Karpas-422 (cell line): ENCODE results near the gene SHISAL1. TPM values are rescaled to one million over a fixed set of nuclear protein-coding genes. Genes with fewer than 3 reads are reported as not detected.
"Not testable (repeated sequence)": the region's sequence is repeated elsewhere in the genome, so short reads cannot be mapped to it uniquely, and the experiment has no call there.

Source experiments
- DNase-seq: peaks from one replicate; pipeline ENCODE4 v3.0.0-alpha.2; 2015
- H2AFZ ChIP-seq: fragments of 200-600 bp; sonication (generic); 2 replicates; pipeline ENCODE4 v1.6.1; 2014; ENCODE audit warnings: antibody characterized with exemption, low read length, mixed read lengths
- H3K27ac ChIP-seq: fragments of 200-600 bp; sonication (generic); 2 replicates; pipeline ENCODE4 v1.5.1; 2014; ENCODE audit warnings: mild to moderate bottlenecking, low read length, moderate library complexity
- H3K27me3 ChIP-seq: fragments of 200-600 bp; sonication (generic); 2 replicates; pipeline ENCODE4 v1.6.1; 2014; ENCODE audit warnings: low read length, mixed read lengths
- H3K36me3 ChIP-seq: fragments of 200-600 bp; sonication (generic); 2 replicates; pipeline ENCODE4 v1.6.1; 2014; ENCODE audit warnings: low read length, mixed read lengths; ENCODE audit not compliant: insufficient read depth
- H3K4me1 ChIP-seq: fragments of 200-600 bp; sonication (generic); 2 replicates; pipeline ENCODE4 v1.6.1; 2014; ENCODE audit warnings: mild to moderate bottlenecking, low read length, mixed read lengths
- H3K4me2 ChIP-seq: fragments of 200-600 bp; sonication (generic); 2 replicates; pipeline ENCODE4 v1.6.1; 2014; ENCODE audit warnings: low read length, low read depth, mild to moderate bottlenecking; ENCODE audit not compliant: poor library complexity, severe bottlenecking
- H3K4me3 ChIP-seq: fragments of 200-600 bp; sonication (generic); 2 replicates; pipeline ENCODE4 v1.5.1; 2014; ENCODE audit warnings: mild to moderate bottlenecking, antibody characterized with exemption, low read length, mixed read lengths
- H3K79me2 ChIP-seq: fragments of 200-600 bp; sonication (generic); 2 replicates; pipeline ENCODE4 v1.6.1; 2014; ENCODE audit warnings: mild to moderate bottlenecking, low read length, mixed read lengths
- H3K9ac ChIP-seq: fragments of 200-600 bp; sonication (generic); 2 replicates; pipeline ENCODE4 v1.6.0; 2014; ENCODE audit warnings: low read length
- H3K9me2 ChIP-seq: fragments of 200-600 bp; sonication (generic), shearing (Covaris generic); replicated peaks from 2 replicates; pipeline ENCODE4 v1.6.0; 2014; ENCODE audit warnings: mild to moderate bottlenecking, low read length, moderate library complexity; ENCODE audit not compliant: insufficient read depth
- H3K9me3 ChIP-seq: fragments of 300-700, 200-600 bp; sonication (generic); 2 replicates; pipeline ENCODE4 v1.6.1; 2014; ENCODE audit warnings: low read length, mixed read lengths
- H4K20me1 ChIP-seq: fragments of 200-600 bp; sonication (generic); 2 replicates; pipeline ENCODE4 v1.6.1; 2014; ENCODE audit warnings: mild to moderate bottlenecking, antibody characterized with exemption, low read length, low read depth; ENCODE audit not compliant: insufficient read depth
- total RNA-seq: library from RNA; depleted of rRNA; stranded (reverse); fragments of >200 nt; shearing (Covaris generic); gene quantifications from 2 replicates; pipeline ENCODE4 v1.2.3, GENCODE V29; 2014; ENCODE audit warnings: low replicate concordance

Gene SHISAL1
- total RNA-seq, 1 experiment from 2014 or later, result not detected

DNA sequence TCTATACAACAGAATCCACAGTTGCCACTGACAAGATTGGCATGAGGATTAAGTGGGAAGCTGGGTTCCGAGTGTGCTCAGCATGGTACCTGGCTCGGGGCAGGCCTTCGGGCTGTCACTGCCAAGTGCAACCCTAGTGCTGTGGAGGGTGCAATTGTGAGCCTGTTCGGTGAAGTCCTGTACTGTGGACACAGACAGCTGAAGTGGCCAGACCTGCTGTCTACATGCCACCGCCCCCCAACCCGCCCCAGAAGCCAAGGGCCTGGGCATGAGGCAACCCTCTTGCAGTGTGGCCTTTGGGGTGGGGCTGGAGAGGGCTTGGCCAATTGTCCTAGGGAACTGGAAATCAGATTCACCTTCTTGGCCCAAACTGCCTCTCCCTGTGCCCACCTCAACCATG, 15.6 kb upstream of the SHISAL1 start:
- Histone ChIP-seq H3K27ac (no peak overlapping the region), H3K79me2 (no peaks in the 10 kb centered on the region), H4K20me1 (0 out of 2 replicates have a peak, but pooled peaks cover 7% of the 10 kb centered on the region), H3K4me3 (no peak overlapping the region), H3K9ac (no peak overlapping the region), H3K4me2 (no peak overlapping the region), H2AFZ (no peak overlapping the region), H3K27me3 (no peaks in the 10 kb centered on the region), H3K4me1 (no peaks in the 10 kb centered on the region), H3K36me3 (no peaks in the 10 kb centered on the region), H3K9me2 (no peaks in the 10 kb centered on the region), H3K9me3 (no peaks in the 10 kb centered on the region)
- DNase-seq, result no peak

DNA sequence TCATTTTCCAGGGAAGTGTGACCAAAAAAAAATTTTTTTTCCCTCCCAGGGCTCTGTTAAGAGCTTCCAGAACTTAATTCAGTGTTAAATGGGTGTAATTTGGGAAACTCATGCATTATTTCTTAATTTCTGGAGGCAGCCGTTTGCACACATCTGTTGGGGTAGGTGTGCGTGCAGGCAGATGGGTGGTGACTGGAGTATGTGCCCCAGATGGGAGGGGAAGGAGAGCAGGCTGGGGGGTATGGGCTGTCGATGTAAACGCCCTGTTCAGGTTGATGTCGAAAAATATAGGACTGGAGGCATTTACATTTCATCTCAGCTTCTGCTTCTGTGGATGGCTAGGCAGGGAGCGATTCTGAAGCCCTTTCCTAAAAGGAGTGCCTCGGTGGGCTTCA, 13.7 kb upstream of the SHISAL1 start:
- no peak overlapping the region for H3K4me2 ChIP-seq
- no peak for DNase-seq
- H3K4me3 ChIP-seq, result no peak overlapping the region

DNA sequence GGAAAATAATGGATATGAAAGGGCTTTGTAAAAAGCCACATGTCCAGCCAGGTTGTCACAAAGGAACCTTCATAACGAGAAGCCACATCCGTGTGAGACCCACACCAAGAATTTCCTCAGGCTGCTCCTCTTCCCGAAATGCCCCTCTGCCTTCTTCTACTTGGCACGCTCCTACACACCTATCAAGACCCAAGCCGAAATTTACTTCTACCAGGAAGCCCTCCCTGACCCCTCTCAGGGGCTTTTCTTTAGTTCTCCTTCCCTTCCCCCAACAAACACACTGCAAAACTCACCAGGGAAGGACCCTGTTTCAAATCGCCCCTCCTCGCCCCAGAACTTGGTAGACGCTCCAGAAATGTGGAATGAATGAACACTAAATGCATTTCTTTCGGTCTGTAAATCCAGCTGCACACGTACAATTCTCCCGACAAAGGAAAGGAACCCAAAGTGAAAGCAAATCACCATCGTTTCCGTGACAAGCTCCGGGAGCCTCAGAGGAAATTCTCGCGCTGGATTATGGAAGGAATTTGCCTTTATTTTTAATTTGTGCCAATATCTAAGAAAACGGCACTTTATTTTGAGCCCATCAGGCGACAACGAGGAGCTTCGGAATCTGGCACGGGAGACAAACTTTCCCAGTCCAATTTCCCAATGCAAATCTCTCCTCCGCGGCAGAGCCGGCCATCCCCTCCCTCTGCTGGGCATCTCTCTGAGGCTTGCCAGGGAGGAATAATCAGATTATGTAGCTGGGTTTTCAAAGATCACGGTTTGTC, 13.2 kb upstream of the SHISAL1 start:
- H3K4me1 ChIP-seq, result no peaks in the 10 kb centered on the region
- H2AFZ ChIP-seq, result no peak overlapping the region
- H3K9me2 ChIP-seq, result no peaks in the 10 kb centered on the region
- DNase-seq, result no peak
- 0 out of 2 replicates have a peak, but pooled peaks cover 7% of the 10 kb centered on the region for H4K20me1 ChIP-seq
- no peaks in the 10 kb centered on the region for H3K27me3 ChIP-seq
- H3K4me3 ChIP-seq, result no peak overlapping the region
- no peak overlapping the region for H3K27ac ChIP-seq
- no peak overlapping the region for H3K9ac ChIP-seq
- H3K9me3 ChIP-seq, result no peaks in the 10 kb centered on the region
- H3K36me3 ChIP-seq, result no peaks in the 10 kb centered on the region
- no peaks in the 10 kb centered on the region for H3K79me2 ChIP-seq
- no peak overlapping the region for H3K4me2 ChIP-seq

More for the DNA sequence above, 13.7 kb upstream of the SHISAL1 start:
- H3K9ac ChIP-seq, result no peak overlapping the region
- H3K4me1 ChIP-seq, result no peaks in the 10 kb centered on the region
- H3K9me3 ChIP-seq, result no peaks in the 10 kb centered on the region
- H3K27me3 ChIP-seq, result no peaks in the 10 kb centered on the region
- no peaks in the 10 kb centered on the region for H3K9me2 ChIP-seq
- no peak overlapping the region for H2AFZ ChIP-seq
- no peaks in the 10 kb centered on the region for H3K79me2 ChIP-seq
- no peaks in the 10 kb centered on the region for H3K36me3 ChIP-seq
- no peak overlapping the region for H3K27ac ChIP-seq
- 0 out of 2 replicates have a peak, but pooled peaks cover 7% of the 10 kb centered on the region for H4K20me1 ChIP-seq

DNA sequence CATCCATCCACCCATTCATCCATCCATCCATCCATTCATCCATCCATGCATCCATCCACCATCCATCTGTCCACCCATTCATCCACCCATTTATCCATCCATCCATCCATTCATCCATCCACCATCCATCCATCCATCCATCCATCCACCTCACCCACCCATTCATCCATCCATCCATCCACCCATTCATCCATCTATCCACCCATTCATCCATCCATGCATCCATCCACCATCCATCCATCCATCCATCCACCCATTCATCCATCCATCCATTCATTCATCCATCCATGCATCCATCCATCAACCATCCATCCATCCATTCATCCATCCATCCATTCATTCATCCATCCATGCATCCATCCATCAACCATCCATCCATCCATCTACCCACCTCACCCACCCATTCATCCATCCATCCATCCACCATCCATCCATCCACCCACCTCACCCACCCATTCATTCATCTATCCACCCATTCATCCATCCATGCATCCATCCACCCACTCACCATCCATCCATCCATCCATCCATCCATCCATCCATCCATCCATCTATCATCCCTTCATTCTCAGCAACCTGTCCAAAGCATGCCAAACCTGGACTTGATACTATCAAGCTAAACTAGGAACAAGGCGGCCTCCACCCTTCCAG, 10.5 kb upstream of the SHISAL1 start:
- H3K27me3 ChIP-seq, H3K27ac ChIP-seq, H3K79me2 ChIP-seq, H3K9me2 ChIP-seq, H3K4me2 ChIP-seq, H3K4me3 ChIP-seq, H3K4me1 ChIP-seq, H2AFZ ChIP-seq, H3K9ac ChIP-seq, H4K20me1 ChIP-seq, DNase-seq, H3K9me3 ChIP-seq, H3K36me3 ChIP-seq: not testable (repeated sequence)

DNA sequence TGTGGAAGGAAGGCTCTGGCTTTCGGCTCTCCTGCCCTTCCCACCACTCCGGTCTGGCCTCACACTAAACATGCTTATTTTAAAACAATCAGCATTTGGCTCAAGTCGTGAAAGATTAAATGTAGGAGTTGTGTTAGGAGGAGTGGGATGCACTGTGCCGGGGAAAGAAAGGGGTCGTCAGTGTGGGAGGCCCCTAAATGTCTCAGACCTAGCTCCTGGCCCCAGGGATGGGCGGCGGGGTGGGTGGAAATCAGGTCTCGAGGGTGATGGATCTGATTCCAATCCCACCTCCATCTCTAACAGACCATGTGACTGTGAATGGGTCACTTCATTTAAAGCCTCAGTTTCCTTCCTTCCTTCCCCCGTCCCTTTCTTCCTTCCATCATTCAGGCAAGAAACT, 6.9 kb upstream of the SHISAL1 start:
- Histone ChIP-seq H3K9me3 (no peaks in the 10 kb centered on the region), H3K4me1 (peaks cover 10% of the 10 kb centered on the region), H3K4me3 (no peak overlapping the region), H3K9ac (no peak overlapping the region), H4K20me1 (0 out of 2 replicates have a peak, but pooled peaks cover 3% of the 10 kb centered on the region), H3K27me3 (no peaks in the 10 kb centered on the region), H3K4me2 (no peak overlapping the region), H3K79me2 (no peaks in the 10 kb centered on the region), H2AFZ (no peak overlapping the region), H3K9me2 (no peaks in the 10 kb centered on the region), H3K36me3 (no peaks in the 10 kb centered on the region), H3K27ac (no peak overlapping the region)
- no peak for DNase-seq

DNA sequence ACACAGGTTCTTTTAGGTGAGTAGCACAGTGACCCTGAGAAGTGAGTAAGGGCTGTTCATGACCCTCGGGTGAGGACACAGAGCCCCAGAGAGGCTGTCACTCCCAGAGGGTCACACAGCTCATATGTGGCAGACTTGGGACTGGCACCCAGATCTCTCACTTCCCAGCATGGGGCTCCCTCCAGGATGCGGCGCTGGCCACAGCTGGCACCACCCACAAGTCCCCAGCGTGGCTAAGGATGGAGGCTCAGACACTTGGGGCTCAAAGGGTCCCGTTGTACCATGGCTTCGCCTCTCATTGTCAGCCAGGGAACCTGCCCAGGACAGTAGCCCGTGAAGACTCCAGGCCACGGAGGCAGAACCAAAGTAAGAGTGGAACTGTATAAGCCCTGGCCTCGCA, 6.0 kb upstream of the SHISAL1 start:
- Histone ChIP-seq H4K20me1 (peaks cover 6% of the 10 kb centered on the region; the same call in 1 of the 2 replicates), H3K4me3 (no peak overlapping the region), H3K79me2 (no peaks in the 10 kb centered on the region), H3K9me3 (no peaks in the 10 kb centered on the region), H3K9me2 (no peaks in the 10 kb centered on the region), H3K27ac (no peak overlapping the region), H3K9ac (no peak overlapping the region), H3K4me1 (peaks cover 10% of the 10 kb centered on the region), H3K4me2 (no peak overlapping the region), H2AFZ (no peak overlapping the region), H3K27me3 (no peaks in the 10 kb centered on the region), H3K36me3 (no peaks in the 10 kb centered on the region)
- DNase-seq, result no peak

DNA sequence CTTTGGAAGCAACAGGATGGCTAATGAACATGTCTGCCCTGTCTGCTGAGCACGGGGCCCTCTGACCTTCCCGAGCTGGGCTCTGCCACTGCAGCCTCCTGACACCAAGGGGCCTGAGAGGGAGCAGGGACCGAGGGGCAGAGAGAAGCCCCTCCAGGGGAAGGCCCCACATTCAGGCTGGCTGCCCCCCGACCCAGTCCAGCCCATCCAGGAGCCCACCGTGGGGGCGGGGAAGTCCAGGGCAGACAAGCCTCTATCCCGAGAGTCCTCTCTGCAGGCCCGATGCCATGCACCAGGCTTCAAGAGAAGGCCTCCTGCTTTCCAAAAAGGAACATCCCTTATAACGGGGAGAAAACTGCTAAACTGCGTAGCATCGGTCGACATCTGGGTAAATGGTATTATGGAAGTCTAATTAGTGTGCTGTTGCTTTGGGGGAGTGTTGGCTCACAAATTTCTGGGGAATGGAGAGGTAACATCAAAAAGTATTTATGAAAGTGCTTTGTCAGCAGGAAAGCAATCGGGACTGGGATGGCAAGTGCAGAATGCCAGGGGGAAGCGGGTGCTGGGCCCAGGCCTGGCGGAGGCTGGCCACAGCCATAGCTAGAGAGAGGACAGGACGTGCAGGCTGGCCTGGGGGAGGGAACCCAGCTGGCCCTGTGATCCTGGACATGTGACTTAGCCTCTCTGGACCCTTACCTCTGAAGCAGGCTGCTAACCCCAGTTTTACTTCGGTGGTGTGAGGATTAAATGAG, 5.3 kb upstream of the SHISAL1 start:
- no peaks in the 10 kb centered on the region for H3K27me3 ChIP-seq
- no peak overlapping the region for H3K4me2 ChIP-seq
- H3K4me1 ChIP-seq, result peaks cover 10% of the 10 kb centered on the region
- no peaks in the 10 kb centered on the region for H3K79me2 ChIP-seq
- H3K36me3 ChIP-seq, result no peaks in the 10 kb centered on the region
- no peak overlapping the region for H2AFZ ChIP-seq
- peaks cover 6% of the 10 kb centered on the region; the same call in 1 of the 2 replicates for H4K20me1 ChIP-seq
- no peak for DNase-seq
- H3K4me3 ChIP-seq, result no peak overlapping the region
- H3K27ac ChIP-seq, result no peak overlapping the region
- H3K9me3 ChIP-seq, result no peaks in the 10 kb centered on the region
- no peaks in the 10 kb centered on the region for H3K9me2 ChIP-seq
- no peak overlapping the region for H3K9ac ChIP-seq

DNA sequence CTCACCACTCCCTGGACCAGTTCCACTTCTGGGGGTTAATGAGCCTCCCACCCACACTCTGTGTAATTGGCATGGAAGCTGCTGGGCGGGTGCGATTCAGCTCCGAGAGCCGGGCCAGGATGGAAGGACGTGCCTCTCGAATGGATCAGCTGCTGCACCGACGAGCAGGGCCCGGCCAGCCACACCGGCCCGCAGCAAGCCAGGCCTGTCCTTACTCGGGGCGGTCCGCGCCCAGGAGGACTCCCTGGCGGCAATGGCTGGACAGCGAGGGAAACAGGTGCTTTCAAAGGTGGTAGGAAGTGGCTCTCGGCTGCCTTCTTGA, 4.3 kb upstream of the SHISAL1 start:
- Histone ChIP-seq H3K4me2 (no peak overlapping the region), H3K9me2 (no peaks in the 10 kb centered on the region), H3K4me1 (peaks cover 10% of the 10 kb centered on the region), H3K4me3 (no peak overlapping the region), H3K9me3 (no peaks in the 10 kb centered on the region), H2AFZ (no peak overlapping the region), H3K27me3 (no peaks in the 10 kb centered on the region), H4K20me1 (peaks cover 6% of the 10 kb centered on the region; the same call in 1 of the 2 replicates), H3K79me2 (no peaks in the 10 kb centered on the region), H3K9ac (no peak overlapping the region), H3K36me3 (no peaks in the 10 kb centered on the region), H3K27ac (no peak overlapping the region)
- DNase-seq, result no peak
